NCI-H774 (cell line): Measurements from ENCODE around the gene ADAMTSL4.
A peak's percentile ranks its signal among the peaks of the same experiment; 100 is the strongest.

ENCODE experiments used
- DNase-seq: peaks from one replicate; lab custom pipeline; 2025; lab: John Stamatoyannopoulos, UW

The ADAMTSL4 gene

GRCh38 chr1:150534002-150534401 is 15.2 kb upstream of the ADAMTSL4 start:
- no peak for DNase-seq

GRCh38 chr1:150535511-150536287 is 13.5 kb upstream of the ADAMTSL4 start:
- no peak for DNase-seq

DNA sequence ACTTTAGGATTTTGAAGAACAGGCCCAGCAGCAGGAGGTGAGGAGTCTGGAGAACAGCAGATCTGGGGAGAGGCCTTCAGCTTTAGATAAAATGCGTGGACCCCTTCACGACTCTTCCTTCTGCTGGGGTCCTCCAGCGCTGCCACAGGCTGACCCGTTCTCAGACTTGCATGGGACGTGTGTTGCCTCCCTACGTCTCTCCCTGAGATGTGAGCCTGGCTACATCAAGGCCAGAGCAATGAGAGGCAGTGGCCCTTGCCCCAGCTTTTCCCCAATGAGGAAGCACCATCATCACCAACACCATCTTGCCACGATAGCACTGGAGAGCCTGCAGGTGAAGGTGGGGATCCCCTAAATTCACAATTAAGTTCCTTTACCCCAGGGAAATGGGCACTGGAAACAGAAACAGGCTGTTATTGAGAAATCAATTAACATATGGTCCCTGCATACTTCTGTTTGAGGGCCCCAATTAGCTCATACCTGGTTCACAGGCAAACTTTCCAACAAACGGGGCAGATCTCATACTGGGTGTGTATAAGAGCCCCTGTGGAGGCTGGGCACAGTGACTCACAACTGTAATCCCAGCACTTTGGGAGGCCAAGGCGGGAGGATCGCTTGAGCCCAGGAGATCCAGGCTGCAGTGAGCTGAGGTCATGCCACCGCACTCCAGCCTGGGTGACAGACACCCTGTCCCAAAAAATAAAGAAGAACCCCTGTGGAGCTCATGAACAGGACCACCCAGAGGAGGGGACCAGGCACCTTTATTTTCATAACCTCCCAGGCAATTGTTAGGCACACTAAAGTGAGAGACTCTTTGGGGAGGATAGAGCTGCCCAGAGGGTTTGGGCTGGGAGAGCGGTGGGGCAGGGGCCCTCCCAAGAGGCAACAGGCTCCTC is 12.1 kb upstream of the ADAMTSL4 start:
- DNase-seq, result no peak

DNA sequence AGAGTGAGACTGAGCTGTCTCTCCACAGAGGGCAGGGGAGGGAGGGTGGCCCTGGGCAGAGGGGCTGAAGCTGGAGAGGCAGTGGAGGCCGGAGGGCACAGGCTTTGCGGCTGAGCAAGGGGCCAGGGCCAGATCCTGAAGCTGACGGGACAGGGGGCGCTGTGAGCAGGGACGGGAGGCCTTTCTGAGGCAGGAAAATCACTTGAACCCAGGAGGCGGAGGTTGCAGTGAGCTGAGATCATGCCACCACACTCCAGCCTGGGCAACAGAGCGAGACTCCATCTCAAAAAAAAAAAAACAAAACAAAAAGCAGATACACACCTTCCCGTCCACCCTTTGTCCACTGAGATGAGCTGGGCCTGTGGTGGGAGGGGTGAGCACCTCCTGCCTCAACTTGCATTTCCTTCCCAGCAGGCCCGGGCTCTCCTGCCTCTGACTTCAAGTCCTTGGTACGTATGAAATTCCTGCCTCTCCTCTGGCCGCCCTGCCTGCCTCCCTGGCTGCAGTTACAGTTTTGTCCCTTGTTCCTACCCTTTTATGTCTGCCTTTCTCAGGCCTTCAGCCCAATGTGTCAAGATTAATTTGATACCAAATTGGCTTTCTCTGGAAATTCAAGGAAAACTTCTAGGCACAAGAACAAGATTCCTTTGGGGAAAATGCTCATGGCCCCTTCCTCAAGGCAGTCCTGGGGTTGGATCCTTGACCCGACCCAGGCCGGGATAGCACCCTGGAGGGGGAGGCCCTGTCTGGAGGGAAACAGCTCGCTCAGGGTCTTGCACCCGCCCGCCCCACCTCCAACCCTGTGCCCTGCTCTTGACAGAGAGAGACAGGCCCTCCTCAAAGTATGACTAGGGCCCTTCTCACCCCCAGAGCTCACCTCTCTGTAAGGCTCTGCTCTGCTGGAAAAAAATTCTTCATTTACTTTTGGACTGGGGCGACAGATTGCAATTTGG is 11.2 kb upstream of the ADAMTSL4 start:
- DNase-seq, result no peak

GRCh38 chr1:150543500-150544143 is 5.6 kb upstream of the ADAMTSL4 start:
- DNase-seq, result peak; percentile 94

DNA sequence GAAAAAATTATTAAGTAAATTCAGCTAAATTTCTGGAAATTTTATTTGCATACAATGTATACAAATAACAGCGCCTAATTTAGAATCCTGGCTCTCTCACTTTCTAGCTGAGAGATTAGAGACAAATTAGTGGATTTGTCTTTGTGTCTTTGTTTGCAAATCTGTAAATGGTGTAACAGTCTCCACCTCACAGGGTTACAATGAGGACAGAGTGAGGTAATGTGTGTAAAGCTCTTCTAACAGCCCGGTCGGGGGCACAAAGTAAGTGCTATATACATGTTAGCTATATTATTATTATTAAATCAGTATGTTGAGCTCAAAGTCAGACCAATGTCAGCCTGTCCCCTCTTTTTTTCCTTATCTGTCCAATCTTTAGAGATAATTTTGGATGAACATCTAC is 5.0 kb upstream of the ADAMTSL4 start:
- peak; percentile 85 for DNase-seq

GRCh38 chr1:150545486-150546032 is 3.6 kb upstream of the ADAMTSL4 start:
- no peak for DNase-seq

DNA sequence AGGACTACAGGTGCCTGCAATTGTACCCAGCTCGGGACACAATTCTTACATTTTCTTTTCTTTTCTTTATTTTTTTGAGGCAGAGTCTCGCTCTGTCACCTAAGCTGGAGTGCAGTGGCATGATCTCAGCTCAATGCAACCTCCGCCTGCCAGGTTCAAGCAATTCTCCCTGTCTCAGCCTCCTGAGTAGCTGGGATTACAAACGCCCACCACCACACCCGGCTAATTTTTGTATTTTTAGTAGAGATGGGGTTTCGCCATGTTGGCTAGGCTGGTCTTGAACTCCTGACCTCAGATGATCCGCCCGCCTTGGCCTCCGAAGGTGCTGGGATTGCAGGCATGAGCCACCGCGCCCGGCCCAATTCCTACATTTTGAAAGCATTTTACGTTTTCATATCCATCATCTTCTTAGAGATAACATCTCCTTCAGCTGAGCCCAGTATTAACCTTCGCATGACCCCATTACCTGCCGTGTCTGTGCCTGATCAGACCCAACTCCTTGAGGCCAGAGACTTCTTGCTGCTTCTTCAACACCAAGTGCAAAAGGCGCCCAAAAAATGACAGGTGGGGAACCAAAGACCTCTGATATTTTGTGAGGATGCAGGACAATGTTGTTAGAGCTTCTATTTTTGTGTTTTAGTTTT is 2.8 kb upstream of the ADAMTSL4 start:
- no peak for DNase-seq

DNA sequence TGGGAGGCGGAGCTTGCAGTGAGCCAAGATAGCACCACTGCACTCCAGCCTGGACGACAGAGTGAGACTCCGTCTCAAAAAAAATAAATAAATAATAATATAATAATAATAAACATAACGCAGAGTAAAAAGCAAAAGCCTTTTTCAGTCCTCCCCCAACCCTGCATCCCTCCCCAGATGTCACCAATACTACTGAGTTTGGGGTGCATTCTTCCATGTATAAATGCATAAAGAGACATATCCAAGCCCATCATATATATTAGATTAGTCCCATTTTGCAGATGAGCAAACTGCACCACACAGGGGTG is 930 bp upstream of the ADAMTSL4 start:
- DNase-seq, result no peak

- no peak for DNase-seq
Observed at GRCh38 chr1:150549496-150550221, 451 bp downstream of the ADAMTSL4 start.

- no peak for DNase-seq
Observed at GRCh38 chr1:150550222-150551050, 1.2 kb downstream of the ADAMTSL4 start.

GRCh38 chr1:150551051-150551783 is 2.0 kb downstream of the ADAMTSL4 start:
- no peak for DNase-seq

DNA sequence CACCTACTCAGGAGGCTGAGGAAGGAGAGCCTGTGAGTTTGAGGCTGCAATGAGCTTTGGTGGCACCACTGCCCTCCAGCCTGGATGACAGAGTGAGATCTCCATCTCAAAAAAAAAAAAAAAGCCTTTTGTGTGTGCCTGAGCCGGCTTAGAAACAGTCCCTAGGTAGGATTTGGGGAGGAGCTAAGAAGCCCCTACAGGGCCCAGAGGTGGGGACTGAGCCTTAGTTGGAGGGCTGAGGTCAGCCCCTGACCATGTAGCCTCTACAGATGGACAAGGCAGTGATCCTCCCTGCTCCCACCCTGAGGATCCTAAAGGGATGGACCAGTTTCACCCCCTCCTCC is 2.5 kb downstream of the ADAMTSL4 start:
- no peak for DNase-seq

- DNase-seq, result no peak
Observed at GRCh38 chr1:150552128-150552910, 3.1 kb downstream of the ADAMTSL4 start.

GRCh38 chr1:150552911-150553289 is 3.7 kb downstream of the ADAMTSL4 start:
- no peak for DNase-seq

DNA sequence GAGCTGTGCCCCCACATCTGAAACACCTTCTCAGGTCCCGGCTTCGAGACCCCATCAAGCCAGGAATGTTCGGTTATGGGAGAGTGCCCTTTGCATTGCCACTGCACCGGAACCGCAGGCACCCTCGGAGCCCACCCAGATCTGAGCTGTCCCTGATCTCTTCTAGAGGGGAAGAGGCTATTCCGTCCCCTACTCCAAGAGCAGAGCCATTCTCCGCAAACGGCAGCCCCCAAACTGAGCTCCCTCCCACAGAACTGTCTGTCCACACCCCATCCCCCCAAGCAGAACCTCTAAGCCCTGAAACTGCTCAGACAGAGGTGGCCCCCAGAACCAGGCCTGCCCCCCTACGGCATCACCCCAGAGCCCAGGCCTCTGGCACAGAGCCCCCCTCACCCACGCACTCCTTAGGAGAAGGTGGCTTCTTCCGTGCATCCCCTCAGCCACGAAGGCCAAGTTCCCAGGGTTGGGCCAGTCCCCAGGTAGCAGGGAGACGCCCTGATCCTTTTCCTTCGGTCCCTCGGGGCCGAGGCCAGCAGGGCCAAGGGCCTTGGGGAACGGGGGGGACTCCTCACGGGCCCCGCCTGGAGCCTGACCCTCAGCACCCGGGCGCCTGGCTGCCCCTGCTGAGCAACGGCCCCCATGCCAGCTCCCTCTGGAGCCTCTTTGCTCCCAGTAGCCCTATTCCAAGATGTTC is 4.3 kb downstream of the ADAMTSL4 start:
- no peak for DNase-seq

GRCh38 chr1:150554086-150554452 is 4.9 kb downstream of the ADAMTSL4 start:
- no peak for DNase-seq
